H1 (cell line): ENCODE data around the gene ERC1. TPM values are rescaled to one million over a fixed set of nuclear protein-coding genes. Genes with fewer than 3 reads are reported as not detected.
A peak's percentile ranks its signal among the peaks of the same experiment; 100 is the strongest.

Source experiments
- SIX5 ChIP-seq: IDR thresholded peaks from 2 replicates; pipeline ENCODE4 v1.6.1; 2011; ENCODE audit warnings: mild to moderate bottlenecking, low read depth, low read length
- polyA plus RNA-seq, 7 experiments: library from polyadenylated mRNA; depleted of rRNA in 3 of 7; stranded (reverse) in 5 of 7; unstranded in 2 of 7; fragments of >200 nt in 5 of 7; fragments of 200-250 nt in 2 of 7; gene quantifications; 1 replicate in 5 of 7; 2 replicates in 1 of 7; 4 replicates in 1 of 7; pipeline versions ENCODE4 v1.2.1 to v1.2.3, GENCODE V29; 2011 to 2013; ENCODE audit warnings: missing spikeins in 2 of 7, mixed read lengths in 2 of 7
- total RNA-seq: library from RNA; stranded (reverse); fragmentation: NEBNext Ultra II Directional; extraction: Animal tissue kit (Norgen Biotek cat#: 25700); gene quantifications from 2 replicates; pipeline ENCODE4 v1.2.1, GENCODE V29; 2021
- TF ChIP-seq, protein P1 (sequence below): fragments of 300-600 bp; sonication (generic); IDR thresholded peaks from 2 replicates; pipeline ENCODE4 v1.7.1; 2012; ENCODE audit warnings: low read length, moderate library complexity, mild to moderate bottlenecking, inconsistent platforms; ENCODE audit not compliant: insufficient replicate concordance
- TF ChIP-seq, protein P2 (sequence below): IDR thresholded peaks from 2 replicates; pipeline ENCODE4 v1.6.1; 2012; ENCODE audit warnings: inconsistent platforms
- TF ChIP-seq, protein P3 (sequence below), 3 experiments: IDR thresholded peaks; 1 replicate in 2 of 3; 2 replicates in 1 of 3; pipeline versions ENCODE4 v1.5.1 to v1.6.1; 2011; ENCODE audit warnings: low read length in 3 of 3, mild to moderate bottlenecking in 3 of 3, inconsistent platforms in 2 of 3, low read depth in 1 of 3, moderate library complexity in 1 of 3; ENCODE audit not compliant: insufficient read depth in 1 of 3; ENCODE audit errors: control extremely low read depth in 1 of 3

ERC1 gene
- total and polyA plus RNA-seq, 2 of the 8 experiments (the other 6 are each of a cell fraction or from before 2014, with no cell fraction given), result 7.8 to 45.7 TPM

DNA sequence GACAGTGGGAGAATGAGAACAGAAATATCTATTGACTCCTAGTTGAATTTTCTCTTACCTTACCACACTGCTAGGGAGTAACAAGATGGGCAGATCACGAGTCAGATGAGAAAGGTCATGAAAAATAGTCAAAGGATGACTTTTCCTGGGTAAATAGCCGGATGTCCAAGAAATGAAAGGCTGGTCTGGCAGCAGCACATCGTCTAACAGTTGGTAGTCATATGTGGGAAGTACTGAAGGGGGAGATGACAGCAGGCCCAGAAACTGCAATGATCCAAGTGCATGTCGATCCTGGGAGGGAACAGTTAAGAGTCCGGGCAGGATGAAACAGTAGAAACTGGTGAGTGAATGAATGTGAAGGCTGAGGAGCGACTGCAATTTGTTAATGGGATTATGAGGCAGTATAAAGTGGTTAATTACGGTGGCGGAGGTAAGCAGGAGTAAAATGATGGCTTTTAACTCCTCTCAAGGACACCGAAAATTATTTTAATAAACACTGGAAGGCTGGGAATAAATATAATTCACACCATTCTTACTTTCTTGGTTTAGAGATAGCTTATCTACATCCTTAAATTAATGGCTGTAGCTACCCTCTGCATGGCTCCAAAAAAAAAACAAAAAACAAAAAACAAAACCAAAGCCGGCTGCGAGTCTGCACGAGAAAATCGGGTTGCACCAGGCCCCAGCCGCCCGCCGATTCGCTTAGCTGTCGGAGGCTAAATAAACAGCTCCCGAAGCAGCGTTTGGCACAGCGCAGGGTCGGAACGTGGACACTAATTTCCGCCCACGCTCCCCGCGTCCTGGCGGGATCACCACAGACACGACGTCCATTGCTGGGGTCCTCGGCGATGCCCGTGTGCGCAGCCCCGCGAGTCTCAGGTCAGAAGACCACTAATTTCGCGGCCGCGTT, 1.0 kb upstream of the ERC1 start (continued):
- TF ChIP-seq, protein P1, sequence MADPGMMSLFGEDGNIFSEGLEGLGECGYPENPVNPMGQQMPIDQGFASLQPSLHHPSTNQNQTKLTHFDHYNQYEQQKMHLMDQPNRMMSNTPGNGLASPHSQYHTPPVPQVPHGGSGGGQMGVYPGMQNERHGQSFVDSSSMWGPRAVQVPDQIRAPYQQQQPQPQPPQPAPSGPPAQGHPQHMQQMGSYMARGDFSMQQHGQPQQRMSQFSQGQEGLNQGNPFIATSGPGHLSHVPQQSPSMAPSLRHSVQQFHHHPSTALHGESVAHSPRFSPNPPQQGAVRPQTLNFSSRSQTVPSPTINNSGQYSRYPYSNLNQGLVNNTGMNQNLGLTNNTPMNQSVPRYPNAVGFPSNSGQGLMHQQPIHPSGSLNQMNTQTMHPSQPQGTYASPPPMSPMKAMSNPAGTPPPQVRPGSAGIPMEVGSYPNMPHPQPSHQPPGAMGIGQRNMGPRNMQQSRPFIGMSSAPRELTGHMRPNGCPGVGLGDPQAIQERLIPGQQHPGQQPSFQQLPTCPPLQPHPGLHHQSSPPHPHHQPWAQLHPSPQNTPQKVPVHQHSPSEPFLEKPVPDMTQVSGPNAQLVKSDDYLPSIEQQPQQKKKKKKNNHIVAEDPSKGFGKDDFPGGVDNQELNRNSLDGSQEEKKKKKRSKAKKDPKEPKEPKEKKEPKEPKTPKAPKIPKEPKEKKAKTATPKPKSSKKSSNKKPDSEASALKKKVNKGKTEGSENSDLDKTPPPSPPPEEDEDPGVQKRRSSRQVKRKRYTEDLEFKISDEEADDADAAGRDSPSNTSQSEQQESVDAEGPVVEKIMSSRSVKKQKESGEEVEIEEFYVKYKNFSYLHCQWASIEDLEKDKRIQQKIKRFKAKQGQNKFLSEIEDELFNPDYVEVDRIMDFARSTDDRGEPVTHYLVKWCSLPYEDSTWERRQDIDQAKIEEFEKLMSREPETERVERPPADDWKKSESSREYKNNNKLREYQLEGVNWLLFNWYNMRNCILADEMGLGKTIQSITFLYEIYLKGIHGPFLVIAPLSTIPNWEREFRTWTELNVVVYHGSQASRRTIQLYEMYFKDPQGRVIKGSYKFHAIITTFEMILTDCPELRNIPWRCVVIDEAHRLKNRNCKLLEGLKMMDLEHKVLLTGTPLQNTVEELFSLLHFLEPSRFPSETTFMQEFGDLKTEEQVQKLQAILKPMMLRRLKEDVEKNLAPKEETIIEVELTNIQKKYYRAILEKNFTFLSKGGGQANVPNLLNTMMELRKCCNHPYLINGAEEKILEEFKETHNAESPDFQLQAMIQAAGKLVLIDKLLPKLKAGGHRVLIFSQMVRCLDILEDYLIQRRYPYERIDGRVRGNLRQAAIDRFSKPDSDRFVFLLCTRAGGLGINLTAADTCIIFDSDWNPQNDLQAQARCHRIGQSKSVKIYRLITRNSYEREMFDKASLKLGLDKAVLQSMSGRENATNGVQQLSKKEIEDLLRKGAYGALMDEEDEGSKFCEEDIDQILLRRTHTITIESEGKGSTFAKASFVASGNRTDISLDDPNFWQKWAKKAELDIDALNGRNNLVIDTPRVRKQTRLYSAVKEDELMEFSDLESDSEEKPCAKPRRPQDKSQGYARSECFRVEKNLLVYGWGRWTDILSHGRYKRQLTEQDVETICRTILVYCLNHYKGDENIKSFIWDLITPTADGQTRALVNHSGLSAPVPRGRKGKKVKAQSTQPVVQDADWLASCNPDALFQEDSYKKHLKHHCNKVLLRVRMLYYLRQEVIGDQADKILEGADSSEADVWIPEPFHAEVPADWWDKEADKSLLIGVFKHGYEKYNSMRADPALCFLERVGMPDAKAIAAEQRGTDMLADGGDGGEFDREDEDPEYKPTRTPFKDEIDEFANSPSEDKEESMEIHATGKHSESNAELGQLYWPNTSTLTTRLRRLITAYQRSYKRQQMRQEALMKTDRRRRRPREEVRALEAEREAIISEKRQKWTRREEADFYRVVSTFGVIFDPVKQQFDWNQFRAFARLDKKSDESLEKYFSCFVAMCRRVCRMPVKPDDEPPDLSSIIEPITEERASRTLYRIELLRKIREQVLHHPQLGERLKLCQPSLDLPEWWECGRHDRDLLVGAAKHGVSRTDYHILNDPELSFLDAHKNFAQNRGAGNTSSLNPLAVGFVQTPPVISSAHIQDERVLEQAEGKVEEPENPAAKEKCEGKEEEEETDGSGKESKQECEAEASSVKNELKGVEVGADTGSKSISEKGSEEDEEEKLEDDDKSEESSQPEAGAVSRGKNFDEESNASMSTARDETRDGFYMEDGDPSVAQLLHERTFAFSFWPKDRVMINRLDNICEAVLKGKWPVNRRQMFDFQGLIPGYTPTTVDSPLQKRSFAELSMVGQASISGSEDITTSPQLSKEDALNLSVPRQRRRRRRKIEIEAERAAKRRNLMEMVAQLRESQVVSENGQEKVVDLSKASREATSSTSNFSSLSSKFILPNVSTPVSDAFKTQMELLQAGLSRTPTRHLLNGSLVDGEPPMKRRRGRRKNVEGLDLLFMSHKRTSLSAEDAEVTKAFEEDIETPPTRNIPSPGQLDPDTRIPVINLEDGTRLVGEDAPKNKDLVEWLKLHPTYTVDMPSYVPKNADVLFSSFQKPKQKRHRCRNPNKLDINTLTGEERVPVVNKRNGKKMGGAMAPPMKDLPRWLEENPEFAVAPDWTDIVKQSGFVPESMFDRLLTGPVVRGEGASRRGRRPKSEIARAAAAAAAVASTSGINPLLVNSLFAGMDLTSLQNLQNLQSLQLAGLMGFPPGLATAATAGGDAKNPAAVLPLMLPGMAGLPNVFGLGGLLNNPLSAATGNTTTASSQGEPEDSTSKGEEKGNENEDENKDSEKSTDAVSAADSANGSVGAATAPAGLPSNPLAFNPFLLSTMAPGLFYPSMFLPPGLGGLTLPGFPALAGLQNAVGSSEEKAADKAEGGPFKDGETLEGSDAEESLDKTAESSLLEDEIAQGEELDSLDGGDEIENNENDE, result no peak
- TF ChIP-seq, protein P2, sequence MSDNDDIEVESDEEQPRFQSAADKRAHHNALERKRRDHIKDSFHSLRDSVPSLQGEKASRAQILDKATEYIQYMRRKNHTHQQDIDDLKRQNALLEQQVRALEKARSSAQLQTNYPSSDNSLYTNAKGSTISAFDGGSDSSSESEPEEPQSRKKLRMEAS, result 0 out of 2 replicates have a peak, but pooled peaks have one; percentile 4
- TF ChIP-seq SIX5, result no peak
- TF ChIP-seq, protein P3, sequence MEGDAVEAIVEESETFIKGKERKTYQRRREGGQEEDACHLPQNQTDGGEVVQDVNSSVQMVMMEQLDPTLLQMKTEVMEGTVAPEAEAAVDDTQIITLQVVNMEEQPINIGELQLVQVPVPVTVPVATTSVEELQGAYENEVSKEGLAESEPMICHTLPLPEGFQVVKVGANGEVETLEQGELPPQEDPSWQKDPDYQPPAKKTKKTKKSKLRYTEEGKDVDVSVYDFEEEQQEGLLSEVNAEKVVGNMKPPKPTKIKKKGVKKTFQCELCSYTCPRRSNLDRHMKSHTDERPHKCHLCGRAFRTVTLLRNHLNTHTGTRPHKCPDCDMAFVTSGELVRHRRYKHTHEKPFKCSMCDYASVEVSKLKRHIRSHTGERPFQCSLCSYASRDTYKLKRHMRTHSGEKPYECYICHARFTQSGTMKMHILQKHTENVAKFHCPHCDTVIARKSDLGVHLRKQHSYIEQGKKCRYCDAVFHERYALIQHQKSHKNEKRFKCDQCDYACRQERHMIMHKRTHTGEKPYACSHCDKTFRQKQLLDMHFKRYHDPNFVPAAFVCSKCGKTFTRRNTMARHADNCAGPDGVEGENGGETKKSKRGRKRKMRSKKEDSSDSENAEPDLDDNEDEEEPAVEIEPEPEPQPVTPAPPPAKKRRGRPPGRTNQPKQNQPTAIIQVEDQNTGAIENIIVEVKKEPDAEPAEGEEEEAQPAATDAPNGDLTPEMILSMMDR (IDR thresholded peaks at IDR 0.05; ENCODE audit: control extremely low read depth in 1 of 3, insufficient read depth in 1 of 3, low read depth in 1 of 3, low read length in 3 of 3), result peak in 1 of 3 experiments; percentile 1; a peak in 1 of 4 replicates
